A673 (cell line): ENCODE data around the gene STK38L. TPM values are rescaled to one million over a fixed set of nuclear protein-coding genes. Genes with fewer than 3 reads are reported as not detected.

Source experiments
- BruUV-seq: library from RNA; stranded (reverse); fragments of 400-500 nt; replicated peaks from 2 replicates; lab custom pipeline; 2021; lab: Mats Ljungman, UMichigan
- CTCF ChIA-PET: fragments of 300-600 bp; sonication (Branson Sonifier 250); formaldehyde crosslinking; loops from one replicate; lab custom pipeline; 2022; ENCODE audit warnings: antibody characterized with exemption; lab: Charles Lee
- POLR2A ChIA-PET: fragments of 300-600 bp; sonication (Branson Sonifier 250); formaldehyde crosslinking; loops from one replicate; lab custom pipeline; 2022; ENCODE audit warnings: antibody characterized with exemption; ENCODE audit not compliant: low non-redundant PET; lab: Charles Lee
- DNase-seq: peaks from one replicate; pipeline ENCODE4 v3.0.0-alpha.2; 2015; ENCODE audit warnings: low spot score
- H3K27ac ChIP-seq: fragments of 200-600 bp; sonication (generic); 2 replicates; pipeline ENCODE4 v1.5.1; 2016; ENCODE audit warnings: mixed run types, low read depth, mild to moderate bottlenecking, mixed read lengths, antibody characterized with exemption, low read length; ENCODE audit not compliant: poor library complexity, severe bottlenecking
- H3K27me3 ChIP-seq: fragments of 200-600 bp; sonication (generic); replicated peaks from 2 replicates; pipeline ENCODE4 v1.6.1; 2017; ENCODE audit warnings: mixed run types, low read depth, mild to moderate bottlenecking, mixed read lengths, antibody characterized with exemption, low read length; ENCODE audit not compliant: insufficient read depth, poor library complexity
- H3K36me3 ChIP-seq: fragments of 200-600 bp; sonication (generic); 2 replicates; pipeline ENCODE4 v1.6.1; 2016; ENCODE audit warnings: mixed run types, mild to moderate bottlenecking, mixed read lengths, antibody characterized with exemption, low read length; ENCODE audit not compliant: insufficient read depth, poor library complexity, severe bottlenecking
- H3K4me1 ChIP-seq: fragments of 200-600 bp; sonication (generic); 2 replicates; pipeline ENCODE4 v1.6.1; 2017; ENCODE audit warnings: mixed run types, mild to moderate bottlenecking, mixed read lengths, antibody characterized with exemption, low read length; ENCODE audit not compliant: insufficient read depth, poor library complexity, severe bottlenecking
- H3K4me3 ChIP-seq: fragments of 200-600 bp; sonication (generic); 2 replicates; pipeline ENCODE4 v1.5.1; 2016; ENCODE audit warnings: low read depth, mixed run types, mild to moderate bottlenecking, mixed read lengths, low read length; ENCODE audit not compliant: poor library complexity, severe bottlenecking
- H3K9me3 ChIP-seq: fragments of 200-600 bp; sonication (generic); 2 replicates; pipeline ENCODE4 v1.6.1; 2016; ENCODE audit warnings: mixed run types, low read depth, mild to moderate bottlenecking, mixed read lengths, antibody characterized with exemption, low read length; ENCODE audit not compliant: poor library complexity, severe bottlenecking
- CTCF ChIP-seq: fragments of 300-800, 200-600 bp; sonication (generic); conservative IDR thresholded peaks from 2 replicates; pipeline ENCODE4 v1.5.1; 2017; ENCODE audit warnings: low read depth, mild to moderate bottlenecking, antibody characterized with exemption, low read length, moderate library complexity, mixed read lengths
- EZH2 ChIP-seq: fragments of 200-600 bp; sonication (generic); IDR thresholded peaks from 2 replicates; pipeline ENCODE4 v1.6.1; 2017; ENCODE audit warnings: borderline replicate concordance, low read depth, mild to moderate bottlenecking, mixed read lengths, antibody characterized with exemption, low read length; ENCODE audit not compliant: poor library complexity, severe bottlenecking
- intact Hi-C: fragments of 100-400 bp; cut with micrococcal nuclease; formaldehyde crosslinking; loops from one replicate; pipeline ENCODE4 v1.10.0; 2022; ENCODE audit not compliant: unreplicated experiment
- total RNA-seq: library from RNA; stranded (reverse); gene quantifications from 2 replicates; pipeline ENCODE4 v1.2.3, GENCODE V29; 2021

Gene STK38L
- total RNA-seq, 1 experiment from 2014 or later, result 21.0 TPM

DNA sequence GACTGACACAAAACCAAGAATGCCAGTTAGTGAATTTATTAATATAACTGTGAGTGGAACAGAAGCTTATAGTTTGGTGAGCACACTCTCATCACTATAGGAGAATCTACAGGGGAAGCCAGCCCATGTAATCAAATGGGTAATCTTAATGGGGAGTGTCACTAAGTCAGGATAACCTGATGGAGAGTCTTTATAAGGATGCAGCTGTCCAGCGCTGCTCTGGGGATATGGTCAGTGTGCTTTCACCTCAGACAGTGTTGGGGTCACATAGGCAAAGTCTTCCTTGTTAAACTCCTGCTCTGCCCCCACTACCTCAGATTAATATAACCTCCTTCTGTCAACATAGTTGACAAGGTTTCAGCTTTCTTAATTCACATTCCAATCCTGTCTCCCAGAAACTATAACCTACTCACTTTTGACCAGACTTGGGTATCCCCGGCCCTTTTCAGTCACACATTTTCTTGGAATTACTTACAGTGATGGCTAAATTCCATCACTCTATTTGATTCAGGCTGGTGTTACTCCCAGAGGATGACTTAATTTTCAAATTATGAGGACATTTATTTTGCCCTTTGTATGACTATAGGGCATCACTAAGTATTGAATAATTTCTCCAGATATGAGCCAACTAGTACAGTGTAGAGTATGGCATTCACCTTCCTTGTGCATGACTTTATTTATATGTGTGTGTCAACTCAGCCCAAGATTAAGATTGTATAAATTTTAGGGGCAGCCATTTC lies 13.2 kb downstream of the STK38L start:
- DNase-seq, result no peak
- POLR2A ChIA-PET, result interaction anchor here (0.6 kb wide), 2 partner anchors 9 to 1217 kb away, joined by 4 read pairs; no protein-coding TSS in a partner anchor
- no peaks in the 10 kb centered on the region for H3K27me3 ChIP-seq
- H3K4me1 ChIP-seq, result no peaks in the 10 kb centered on the region
- CTCF ChIA-PET, result no interaction called here
- intact Hi-C loops, result no loop called here
- H3K27ac ChIP-seq, result no peak overlapping the region
- no TSS peak for BruUV-seq
- no peak overlapping the region for H3K4me3 ChIP-seq
- H3K9me3 ChIP-seq, result no peaks in the 10 kb centered on the region
- TF ChIP-seq CTCF (no peak), EZH2 (no peak)
- H3K36me3 ChIP-seq, result no peaks in the 10 kb centered on the region

GRCh38 chr12:27260746-27261145 lies 16.7 kb downstream of the STK38L start:
- intact Hi-C loops, result no loop called here

GRCh38 chr12:27261866-27262265 lies 17.8 kb downstream of the STK38L start:
- H3K27ac ChIP-seq, result no peak overlapping the region
- no peak for DNase-seq
- H3K36me3 ChIP-seq, result no peaks in the 10 kb centered on the region
- intact Hi-C loops, result no loop called here
- no peaks in the 10 kb centered on the region for H3K4me1 ChIP-seq
- no TSS peak for BruUV-seq
- H3K27me3 ChIP-seq, result no peaks in the 10 kb centered on the region
- POLR2A ChIA-PET, result no interaction called here
- no peaks in the 10 kb centered on the region for H3K9me3 ChIP-seq
- no peak overlapping the region for H3K4me3 ChIP-seq
- TF ChIP-seq EZH2, result no peak
- TF ChIP-seq CTCF, result no peak
- CTCF ChIA-PET, result no interaction called here

More at GRCh38 chr12:27260746-27261145, 16.7 kb downstream of the STK38L start:
- Histone ChIP-seq H3K27ac (no peak overlapping the region), H3K9me3 (no peaks in the 10 kb centered on the region), H3K4me1 (no peaks in the 10 kb centered on the region), H3K4me3 (no peak overlapping the region), H3K27me3 (no peaks in the 10 kb centered on the region), H3K36me3 (no peaks in the 10 kb centered on the region)
- no peak for DNase-seq
- TF ChIP-seq EZH2, result no peak
- no peak for TF ChIP-seq CTCF
- POLR2A ChIA-PET, result no interaction called here
- BruUV-seq, result no TSS peak
- CTCF ChIA-PET, result no interaction called here
